HT-29 (cell line): ENCODE measurements around the gene C1orf52. TPM values are rescaled to one million over a fixed set of nuclear protein-coding genes. Genes with fewer than 3 reads are reported as not detected.

Experiments used
- DNase-seq: peaks from one replicate; pipeline ENCODE4 v3.0.0-alpha.2; 2015; ENCODE audit warnings: low spot score
- total RNA-seq: library from RNA; depleted of rRNA; stranded (reverse); fragments of >200 nt; shearing (Covaris generic); gene quantifications from 2 replicates; pipeline ENCODE4 v1.2.3, GENCODE V29; 2014

C1orf52 gene
- total RNA-seq, 1 experiment from 2014 or later = 38.2 TPM

DNA sequence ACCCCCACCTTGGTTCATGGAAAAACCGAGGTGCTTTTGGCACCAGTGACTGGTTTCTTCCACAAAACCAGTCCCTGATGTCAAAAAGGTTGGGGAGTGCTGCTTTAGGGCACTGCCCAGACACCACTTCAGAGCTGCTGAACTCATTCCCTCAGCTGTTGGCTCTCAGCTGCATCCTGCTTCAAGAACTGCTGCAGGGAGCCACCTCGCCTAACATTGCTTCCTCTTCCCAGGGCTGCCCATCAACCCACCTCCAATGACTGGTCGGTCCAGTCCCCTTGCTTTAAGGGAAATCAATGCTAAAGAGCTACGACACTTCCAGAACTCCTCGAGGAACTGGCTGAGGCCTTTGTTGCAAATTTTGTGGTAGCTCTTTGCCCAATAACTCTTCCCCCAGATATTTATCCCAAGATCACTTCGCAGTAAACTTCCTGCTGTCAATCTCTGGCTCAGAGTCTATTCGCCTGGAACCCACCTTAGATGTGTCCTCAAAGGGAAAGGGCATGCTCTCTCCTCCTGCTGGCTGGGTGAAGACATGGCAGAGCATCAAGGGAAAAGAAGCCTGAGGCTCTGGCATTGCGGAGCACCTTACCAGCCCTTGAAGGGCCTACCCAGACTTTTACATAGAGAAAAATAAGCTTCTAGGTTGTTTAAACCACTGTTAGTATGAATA, 29.0 kb downstream of the C1orf52 start:
- peak; percentile 66 for DNase-seq

DNA sequence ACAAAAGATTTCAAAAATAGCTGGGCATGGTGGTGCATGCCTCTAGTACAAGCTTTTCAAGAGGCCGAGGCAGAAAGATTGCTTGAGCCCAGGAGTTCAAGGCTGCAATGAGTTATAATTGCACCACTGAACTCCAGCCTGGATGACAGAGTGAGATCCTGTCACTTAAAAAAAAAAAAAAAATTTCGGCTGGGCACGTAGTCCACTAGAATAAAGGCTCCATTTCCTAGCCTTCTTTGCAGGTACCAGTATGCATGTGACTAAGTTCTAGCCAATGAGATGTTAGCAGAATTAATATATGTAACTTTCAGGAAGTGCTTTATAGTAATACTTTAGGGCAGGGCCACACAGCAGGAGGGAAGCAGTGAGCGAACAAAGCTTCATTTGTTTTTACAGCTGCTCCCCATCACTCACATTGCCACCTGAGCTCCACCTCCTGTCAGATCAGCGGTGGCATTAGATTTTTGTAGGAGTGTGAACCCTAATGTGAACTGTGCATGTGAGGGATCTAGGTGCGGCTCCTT, 29.8 kb downstream of the C1orf52 start:
- DNase-seq = peak; percentile 72

GRCh38 chr1:85228972-85229371, 30.5 kb downstream of the C1orf52 start:
- DNase-seq = no peak

DNA sequence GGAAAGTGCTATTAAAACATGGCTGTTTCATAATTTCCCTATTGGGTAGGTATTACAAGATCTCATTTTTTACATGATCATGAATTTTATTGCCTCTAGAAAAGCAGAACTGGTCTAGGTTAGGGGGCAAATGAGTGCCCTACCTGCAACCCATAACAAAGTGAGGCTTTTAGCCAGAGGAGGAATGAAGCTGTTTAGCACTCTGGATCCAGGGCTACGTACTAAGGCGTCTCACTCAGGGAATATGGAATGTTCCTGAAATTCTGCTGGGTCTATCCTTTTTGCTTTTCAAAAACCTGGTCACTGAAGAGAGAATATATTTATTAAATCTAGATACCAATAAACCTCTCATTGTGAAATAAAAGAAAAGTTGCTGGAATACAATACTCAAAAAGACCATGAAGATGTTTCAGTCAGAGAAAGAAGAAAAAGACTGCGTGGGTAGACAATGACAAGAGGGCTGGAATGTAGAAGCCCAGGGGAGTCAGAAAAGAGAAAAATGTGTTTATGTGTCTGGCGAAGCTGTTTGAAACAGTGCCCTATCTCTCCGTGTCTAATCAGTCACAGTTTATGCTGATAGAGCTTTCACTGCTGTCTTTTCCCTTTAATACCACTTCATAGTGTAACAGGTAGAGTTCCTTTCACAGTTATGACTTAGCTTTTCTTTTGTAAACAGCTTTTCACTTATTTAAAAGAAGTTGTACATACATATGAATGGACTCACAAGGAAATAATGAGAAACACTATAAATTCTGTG, 33.7 kb downstream of the C1orf52 start:
- peak; percentile 26 for DNase-seq

GRCh38 chr1:85224734-85225623, 34.5 kb downstream of the C1orf52 start:
- DNase-seq = peak; percentile 88

- DNase-seq = no peak
These were observed 35.2 kb downstream of the C1orf52 start for GRCh38 chr1:85224295-85224694.

DNA sequence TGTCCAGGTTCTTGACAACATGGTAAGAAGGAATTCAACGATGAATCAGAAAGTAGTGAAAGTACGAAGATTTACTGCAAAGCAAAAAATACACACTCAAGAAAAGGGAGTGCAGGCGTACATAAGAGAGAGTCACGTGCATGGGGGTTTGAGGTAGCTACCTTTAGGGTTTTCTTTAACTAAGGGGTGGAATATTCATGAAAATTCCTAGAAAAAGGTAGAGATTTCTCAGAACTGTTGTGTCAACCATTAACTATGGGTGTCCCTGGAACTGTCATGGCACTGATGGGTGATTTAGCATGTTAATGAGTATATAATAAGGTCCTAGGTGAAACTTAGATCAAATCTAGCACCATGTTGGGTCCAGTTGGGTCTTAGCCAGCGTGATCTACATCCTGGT, 36.1 kb downstream of the C1orf52 start:
- no peak for DNase-seq

DNA sequence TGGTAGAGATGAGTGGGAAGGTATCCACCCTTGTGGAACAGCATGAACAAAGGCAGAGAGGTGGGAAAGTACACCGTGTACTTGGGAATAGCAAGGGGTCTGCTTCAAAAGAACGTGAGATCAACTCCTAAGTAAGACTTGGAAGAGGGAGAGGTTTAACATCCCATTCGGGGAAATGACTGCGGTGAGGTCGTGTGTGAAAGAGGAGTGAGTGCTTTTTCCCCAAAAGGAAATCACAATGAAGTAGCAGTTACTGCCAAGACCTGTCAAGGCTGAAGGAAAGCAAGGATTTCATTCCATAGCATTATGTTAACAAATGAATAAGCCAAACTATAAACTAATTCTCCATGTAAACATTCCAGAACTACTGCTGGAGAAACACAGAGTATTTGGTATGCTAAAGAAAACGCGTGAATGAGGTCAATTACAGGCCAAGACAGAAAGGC, 38.7 kb downstream of the C1orf52 start:
- no peak for DNase-seq

- no peak for DNase-seq
These were observed 39.4 kb downstream of the C1orf52 start for GRCh38 chr1:85219853-85220610.

DNA sequence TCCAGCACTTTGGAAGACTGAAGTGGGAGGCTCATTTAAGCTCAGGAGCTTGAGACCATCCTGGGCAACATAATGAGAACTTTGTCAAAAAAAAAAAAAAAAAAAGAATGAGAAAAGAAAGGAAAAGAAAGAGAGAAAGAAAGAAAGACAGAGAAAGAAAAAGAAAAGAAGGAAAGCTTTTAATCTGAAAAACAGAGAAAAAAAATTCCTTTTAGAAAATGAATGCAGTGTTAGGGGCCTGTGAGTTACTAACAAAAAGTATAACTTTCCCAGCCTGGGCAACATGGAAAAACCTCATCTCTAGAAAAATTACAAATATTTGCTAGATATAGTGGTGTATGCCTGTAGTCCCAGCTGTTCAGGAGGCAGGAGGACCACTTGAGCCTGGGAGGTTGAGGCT, 42.8 kb downstream of the C1orf52 start:
- no peak for DNase-seq

GRCh38 chr1:85214654-85215053, 44.8 kb downstream of the C1orf52 start:
- no peak for DNase-seq

DNA sequence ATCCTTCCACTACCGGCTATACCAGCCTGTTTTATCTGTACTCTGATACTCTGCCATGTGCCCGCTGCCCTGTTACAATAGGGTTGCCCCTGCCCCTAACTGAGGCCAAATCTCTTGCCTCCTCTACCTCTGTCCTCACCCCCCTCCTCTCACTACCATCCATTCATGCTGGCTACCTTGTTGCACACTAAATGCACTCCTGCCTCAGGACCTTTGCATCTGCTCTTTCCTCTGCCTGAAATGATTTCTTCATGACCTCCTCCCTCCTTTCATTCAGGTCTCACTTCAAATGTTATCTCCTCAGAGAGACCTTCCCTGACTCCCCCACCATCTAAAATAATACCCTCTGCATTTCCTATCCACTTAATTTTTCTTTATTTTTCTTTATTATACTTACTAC, 51.0 kb downstream of the C1orf52 start:
- no peak for DNase-seq

DNA sequence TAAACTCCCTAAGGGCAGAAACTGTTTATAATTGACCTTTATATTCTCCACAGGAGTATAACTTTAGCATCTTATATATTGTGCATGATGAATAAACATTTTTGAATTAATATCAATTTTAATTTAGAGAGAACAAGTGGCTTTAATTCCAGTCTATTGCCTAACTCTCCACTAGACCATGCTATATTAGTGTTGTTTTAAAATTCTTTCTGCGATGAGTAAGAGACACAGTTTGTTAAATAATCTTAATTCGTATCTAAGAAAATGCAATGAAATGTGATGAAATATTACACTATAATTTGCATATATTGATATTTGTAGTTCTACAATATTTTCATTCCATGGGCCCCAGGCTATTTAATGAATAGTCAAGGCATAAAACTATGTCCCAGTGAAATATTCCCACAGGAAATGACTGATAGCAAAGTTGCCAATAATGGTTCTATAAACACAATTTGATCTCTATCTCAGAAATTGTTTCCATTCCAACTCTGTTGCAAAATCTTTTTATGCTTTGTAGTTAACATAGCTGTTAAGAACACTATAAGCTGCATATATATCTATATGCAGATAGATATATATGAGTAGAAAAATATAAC, 55.8 kb downstream of the C1orf52 start:
- no peak for DNase-seq

DNA sequence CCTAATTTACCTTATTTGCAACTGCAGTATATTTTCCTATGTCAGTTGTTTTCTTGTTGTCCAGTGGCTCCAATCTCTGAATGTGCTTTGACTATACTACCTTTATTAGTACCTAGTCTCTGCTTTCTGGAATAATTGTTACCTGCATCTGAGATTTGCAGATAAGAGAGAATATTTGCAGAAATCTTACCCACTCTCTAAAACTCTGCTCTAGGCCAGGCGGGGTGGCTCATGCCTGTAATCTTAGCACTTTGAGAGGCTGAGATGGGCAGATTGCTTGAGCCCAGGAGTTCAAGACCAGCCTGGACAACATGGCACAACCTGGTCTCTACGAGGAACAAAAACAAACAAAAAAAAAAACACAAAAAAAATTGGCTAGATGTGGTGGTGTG, 56.6 kb downstream of the C1orf52 start:
- no peak for DNase-seq

- DNase-seq = peak; percentile 53
These were observed 57.2 kb downstream of the C1orf52 start for GRCh38 chr1:85202092-85202863.

- DNase-seq = peak; percentile 59
These were observed 57.9 kb downstream of the C1orf52 start for GRCh38 chr1:85201340-85202091.

DNA sequence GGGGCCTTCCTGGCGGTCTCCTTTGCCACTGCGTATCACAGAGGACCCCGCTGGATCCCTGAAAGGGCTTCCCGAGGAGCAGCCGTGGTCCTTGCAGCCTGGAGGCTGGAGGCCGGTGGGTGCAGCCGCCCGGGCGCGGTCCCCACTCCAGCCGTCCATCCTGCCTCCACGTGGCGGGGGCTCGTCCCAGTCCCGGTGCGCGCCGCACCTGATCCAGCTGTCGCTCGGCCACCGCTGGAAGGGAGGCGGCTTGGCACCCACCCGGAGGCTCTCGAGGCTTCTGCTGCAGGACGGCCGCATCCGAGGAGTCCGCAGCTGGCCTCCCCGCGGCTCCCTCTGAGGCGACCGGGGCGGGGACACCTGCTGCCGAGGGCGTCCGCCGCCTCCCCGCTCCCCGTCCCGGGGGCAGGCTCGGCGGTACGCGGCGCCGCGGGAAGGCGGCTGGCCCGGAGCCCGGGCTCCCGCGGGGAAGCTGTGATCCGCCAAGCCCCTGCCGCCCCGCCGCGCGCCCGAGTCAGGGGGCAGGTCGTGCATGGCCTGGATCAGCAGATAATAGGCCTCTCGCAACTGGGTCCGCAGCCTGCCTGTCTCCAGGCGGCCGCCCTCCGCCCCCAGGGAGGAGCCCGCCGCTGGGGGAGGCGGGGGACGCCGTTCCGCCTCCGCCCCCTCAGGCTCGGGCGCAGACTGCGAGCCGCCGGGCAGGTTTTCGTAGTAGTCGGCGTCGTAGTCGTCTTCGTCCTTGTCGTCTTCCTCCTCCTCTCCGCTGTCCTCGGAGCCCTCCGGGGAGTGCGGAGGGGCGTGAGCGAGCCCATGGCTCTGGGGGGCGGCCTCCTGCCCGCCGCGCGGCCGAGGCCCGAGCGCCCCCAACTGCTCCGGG, 58.8 kb downstream of the C1orf52 start, which contains the start of gene SYDE2:
Gene SYDE2 (minus strand): TSS at position 554 of the 877 bp plus-strand sequence. CDS start 20 bp downstream, at position 534.
- DNase-seq = peak; percentile 78
